SU-DHL-6 (cell line): ENCODE results near the gene MORC2.

Experiments
- EZH2phosphoT487 ChIP-seq: fragments of 200-600 bp; sonication (generic), shearing (Covaris generic); conservative IDR thresholded peaks from 2 replicates; pipeline ENCODE4 v1.6.1; 2018; ENCODE audit warnings: mild to moderate bottlenecking, antibody characterized with exemption, low read length, moderate library complexity, mixed read lengths
- TF ChIP-seq, protein P1 (sequence below): fragments of 200-600 bp; sonication (generic); IDR thresholded peaks from one replicate; pipeline ENCODE4 v1.5.1; 2017; ENCODE audit warnings: antibody characterized with exemption, mild to moderate bottlenecking, low read length, moderate library complexity; ENCODE audit not compliant: insufficient read depth, poor library complexity, severe bottlenecking

DNA sequence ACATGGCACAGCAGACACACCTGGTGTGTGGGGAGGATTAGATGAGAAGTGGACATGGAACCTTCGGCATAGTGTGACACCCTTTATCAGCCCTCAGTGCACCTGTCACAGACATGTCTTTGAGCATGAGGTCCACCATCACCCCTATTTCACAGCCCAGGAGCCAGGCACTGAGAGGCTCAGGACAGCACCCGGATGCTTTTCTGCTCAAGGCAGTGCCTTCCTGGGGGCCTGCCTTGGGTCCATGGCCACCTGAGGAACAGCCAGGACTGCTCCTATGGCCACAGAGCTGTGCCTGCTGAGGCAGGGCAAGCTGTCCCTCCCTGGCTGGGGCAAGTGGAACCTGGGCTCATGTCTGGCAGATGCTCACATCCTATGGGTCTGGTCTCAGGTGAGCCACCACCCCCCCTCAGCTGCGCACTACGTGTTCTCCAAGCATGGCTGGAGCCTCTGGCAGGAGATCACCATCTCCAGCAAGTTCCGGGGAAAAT, 75.8 kb downstream of the MORC2 start:
- TF ChIP-seq, protein P1, sequence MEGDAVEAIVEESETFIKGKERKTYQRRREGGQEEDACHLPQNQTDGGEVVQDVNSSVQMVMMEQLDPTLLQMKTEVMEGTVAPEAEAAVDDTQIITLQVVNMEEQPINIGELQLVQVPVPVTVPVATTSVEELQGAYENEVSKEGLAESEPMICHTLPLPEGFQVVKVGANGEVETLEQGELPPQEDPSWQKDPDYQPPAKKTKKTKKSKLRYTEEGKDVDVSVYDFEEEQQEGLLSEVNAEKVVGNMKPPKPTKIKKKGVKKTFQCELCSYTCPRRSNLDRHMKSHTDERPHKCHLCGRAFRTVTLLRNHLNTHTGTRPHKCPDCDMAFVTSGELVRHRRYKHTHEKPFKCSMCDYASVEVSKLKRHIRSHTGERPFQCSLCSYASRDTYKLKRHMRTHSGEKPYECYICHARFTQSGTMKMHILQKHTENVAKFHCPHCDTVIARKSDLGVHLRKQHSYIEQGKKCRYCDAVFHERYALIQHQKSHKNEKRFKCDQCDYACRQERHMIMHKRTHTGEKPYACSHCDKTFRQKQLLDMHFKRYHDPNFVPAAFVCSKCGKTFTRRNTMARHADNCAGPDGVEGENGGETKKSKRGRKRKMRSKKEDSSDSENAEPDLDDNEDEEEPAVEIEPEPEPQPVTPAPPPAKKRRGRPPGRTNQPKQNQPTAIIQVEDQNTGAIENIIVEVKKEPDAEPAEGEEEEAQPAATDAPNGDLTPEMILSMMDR: no peak
- no peak for TF ChIP-seq EZH2phosphoT487
